ENCODE measurements around the gene RNF144B. TPM values are rescaled to one million over a fixed set of nuclear protein-coding genes. Genes with fewer than 3 reads are reported as not detected.

The RNF144B gene
- total RNA-seq, 1 donor from 2014 or later = 141 TPM

DNA sequence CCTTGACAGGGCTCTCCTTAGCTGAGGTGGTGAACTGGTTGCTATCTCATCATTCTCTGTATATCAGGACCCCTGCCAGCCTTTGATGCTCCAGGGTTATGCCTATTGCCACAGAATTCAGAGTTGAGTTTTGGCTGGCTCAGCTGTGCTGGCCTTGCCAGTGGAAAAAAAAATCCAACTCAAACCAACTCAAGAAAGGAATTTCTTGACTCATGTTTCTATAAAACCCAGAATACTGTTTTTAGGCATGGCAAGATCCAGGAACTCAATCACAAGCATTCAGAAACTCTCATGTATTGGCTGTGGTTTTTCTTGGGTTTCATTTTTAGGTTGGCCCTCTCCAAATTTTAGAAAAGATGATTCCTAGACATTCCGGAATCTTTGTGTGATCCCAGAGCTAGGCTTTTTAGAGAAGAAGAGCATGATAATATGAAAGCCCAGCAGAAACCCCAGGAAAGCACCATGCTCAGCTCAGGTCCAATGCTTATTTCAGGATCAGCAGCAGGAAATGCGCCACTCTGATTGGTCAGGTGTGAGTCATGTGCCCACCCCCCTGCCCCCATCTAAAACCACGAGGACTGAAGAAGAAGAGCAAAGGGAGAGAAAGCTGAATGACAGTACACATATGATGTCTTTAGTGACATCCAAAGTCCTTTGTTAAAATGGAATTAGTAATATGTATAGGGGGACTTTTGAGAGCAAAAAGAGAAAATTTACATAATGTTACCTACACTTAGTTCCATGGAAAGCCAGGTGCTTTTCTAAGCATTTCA lies 122.9 kb downstream of the RNF144B start:
- no peak overlapping the region for H3K4me3 ChIP-seq (ENCODE audit: low read depth, low read length)
- DNase-seq (ENCODE audit: low read depth) (no peak), FAIRE-seq (no peak)
- TF ChIP-seq, protein P1, sequence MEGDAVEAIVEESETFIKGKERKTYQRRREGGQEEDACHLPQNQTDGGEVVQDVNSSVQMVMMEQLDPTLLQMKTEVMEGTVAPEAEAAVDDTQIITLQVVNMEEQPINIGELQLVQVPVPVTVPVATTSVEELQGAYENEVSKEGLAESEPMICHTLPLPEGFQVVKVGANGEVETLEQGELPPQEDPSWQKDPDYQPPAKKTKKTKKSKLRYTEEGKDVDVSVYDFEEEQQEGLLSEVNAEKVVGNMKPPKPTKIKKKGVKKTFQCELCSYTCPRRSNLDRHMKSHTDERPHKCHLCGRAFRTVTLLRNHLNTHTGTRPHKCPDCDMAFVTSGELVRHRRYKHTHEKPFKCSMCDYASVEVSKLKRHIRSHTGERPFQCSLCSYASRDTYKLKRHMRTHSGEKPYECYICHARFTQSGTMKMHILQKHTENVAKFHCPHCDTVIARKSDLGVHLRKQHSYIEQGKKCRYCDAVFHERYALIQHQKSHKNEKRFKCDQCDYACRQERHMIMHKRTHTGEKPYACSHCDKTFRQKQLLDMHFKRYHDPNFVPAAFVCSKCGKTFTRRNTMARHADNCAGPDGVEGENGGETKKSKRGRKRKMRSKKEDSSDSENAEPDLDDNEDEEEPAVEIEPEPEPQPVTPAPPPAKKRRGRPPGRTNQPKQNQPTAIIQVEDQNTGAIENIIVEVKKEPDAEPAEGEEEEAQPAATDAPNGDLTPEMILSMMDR (IDR thresholded peaks at IDR 0.05; ENCODE audit: insufficient read depth, low read length, severe bottlenecking) = no peak
- H3K36me3 ChIP-seq (ENCODE audit: control insufficient read depth, insufficient read depth, low read length) = no peaks in the 10 kb centered on the region
- H3K27me3 ChIP-seq (ENCODE audit: control insufficient read depth, insufficient read depth, low read length) = no peaks in the 10 kb centered on the region

DNA sequence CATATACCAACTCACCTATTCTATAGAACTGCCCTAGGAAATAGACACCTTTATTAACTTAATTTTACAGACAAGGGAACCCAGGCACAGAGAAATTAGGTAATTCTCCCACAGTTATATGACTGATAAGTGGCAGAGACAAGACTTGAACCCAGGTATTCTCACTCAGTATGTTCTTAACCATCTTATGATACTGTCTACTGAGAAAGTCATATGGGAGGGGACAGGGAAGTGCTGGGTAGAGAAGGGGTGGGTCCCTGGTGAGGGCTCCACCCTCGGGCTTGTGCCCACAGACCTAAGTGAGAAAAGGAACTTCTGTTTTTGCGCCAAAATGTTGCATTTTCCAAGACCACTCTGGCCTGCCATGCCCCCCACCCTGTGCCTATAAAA lies 123.5 kb downstream of the RNF144B start:
- Histone ChIP-seq H3K4me3 (ENCODE audit: low read depth, low read length) (no peak overlapping the region), H3K36me3 (ENCODE audit: control insufficient read depth, insufficient read depth, low read length) (no peaks in the 10 kb centered on the region), H3K27me3 (ENCODE audit: control insufficient read depth, insufficient read depth, low read length) (no peaks in the 10 kb centered on the region)
- no peak for DNase-seq (ENCODE audit: low read depth)
- TF ChIP-seq, protein P1 (IDR thresholded peaks at IDR 0.05; ENCODE audit: insufficient read depth, low read length, severe bottlenecking) = no peak
- FAIRE-seq = no peak

- Histone ChIP-seq H3K27me3 (ENCODE audit: control insufficient read depth, insufficient read depth, low read length) (no peaks in the 10 kb centered on the region), H3K36me3 (ENCODE audit: control insufficient read depth, insufficient read depth, low read length) (no peaks in the 10 kb centered on the region), H3K4me3 (ENCODE audit: low read depth, low read length) (no peak overlapping the region)
- FAIRE-seq (no peak), DNase-seq (ENCODE audit: low read depth) (no peak)
- TF ChIP-seq, protein P1 (IDR thresholded peaks at IDR 0.05; ENCODE audit: insufficient read depth, low read length, severe bottlenecking) = no peak
Measured at GRCh38 chr6:18511211-18511610, 124.1 kb downstream of the RNF144B start.

DNA sequence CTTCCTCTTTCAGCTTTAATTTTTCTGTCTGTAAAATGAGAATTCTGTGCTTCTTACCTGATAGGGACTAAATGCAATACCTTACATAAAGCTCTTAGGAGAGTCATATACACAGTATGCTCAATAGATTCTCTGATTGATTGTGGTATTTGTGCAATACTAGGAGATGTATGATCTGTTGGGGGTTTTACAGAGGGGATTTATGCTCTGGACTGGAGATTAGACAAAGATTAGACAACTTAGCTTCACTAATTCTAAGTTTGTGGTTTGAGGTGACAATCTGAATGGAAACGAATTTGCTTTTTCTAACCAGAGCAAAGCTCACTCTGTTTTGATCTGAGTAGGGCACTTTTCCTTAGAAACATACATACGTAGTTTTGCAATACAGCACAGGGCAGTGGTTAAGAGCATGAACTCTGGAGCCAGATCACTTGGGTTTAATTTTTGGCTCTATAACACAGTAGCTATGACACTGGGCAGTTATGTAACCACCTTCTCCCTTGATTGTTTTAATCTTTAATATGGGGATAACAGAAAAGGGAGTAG lies 126.2 kb downstream of the RNF144B start:
- DNase-seq (ENCODE audit: low read depth) (no peak), FAIRE-seq (no peak)
- TF ChIP-seq, protein P1 (IDR thresholded peaks at IDR 0.05; ENCODE audit: insufficient read depth, low read length, severe bottlenecking) = no peak
- Histone ChIP-seq H3K4me3 (ENCODE audit: low read depth, low read length) (no peak overlapping the region), H3K36me3 (ENCODE audit: control insufficient read depth, insufficient read depth, low read length) (no peaks in the 10 kb centered on the region), H3K27me3 (ENCODE audit: control insufficient read depth, insufficient read depth, low read length) (no peaks in the 10 kb centered on the region)

DNA sequence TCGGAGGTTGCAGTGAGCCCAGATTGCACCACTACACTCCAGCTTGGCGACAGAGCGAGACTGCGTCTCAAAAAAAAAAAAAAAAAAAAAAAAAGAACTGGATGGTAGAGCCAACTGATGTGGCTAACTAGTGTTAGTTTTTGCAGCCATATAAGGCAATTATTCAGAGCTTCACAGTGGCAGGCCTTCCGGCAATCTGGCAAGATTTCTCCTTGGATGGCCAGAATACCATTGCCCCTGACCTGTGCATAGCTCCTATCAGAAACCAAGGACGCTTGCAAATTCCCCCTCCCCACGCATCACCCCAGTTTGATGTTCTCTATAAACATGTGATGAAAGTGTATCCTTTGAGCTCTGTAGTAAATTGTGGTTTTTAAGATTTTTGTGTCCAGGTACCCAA lies 127.0 kb downstream of the RNF144B start:
- Histone ChIP-seq H3K4me3 (ENCODE audit: low read depth, low read length) (no peak overlapping the region), H3K36me3 (ENCODE audit: control insufficient read depth, insufficient read depth, low read length) (no peaks in the 10 kb centered on the region), H3K27me3 (ENCODE audit: control insufficient read depth, insufficient read depth, low read length) (no peaks in the 10 kb centered on the region)
- TF ChIP-seq, protein P1 (IDR thresholded peaks at IDR 0.05; ENCODE audit: insufficient read depth, low read length, severe bottlenecking) = no peak
- FAIRE-seq (no peak), DNase-seq (ENCODE audit: low read depth) (no peak)

Measured in bronchial epithelial cell (primary cell).